Neutrophil (primary cell): ENCODE data around the gene CFAP54.

Experiments used
- H3K27ac ChIP-seq: fragments of 200-600 bp; sonication (generic); 2 replicates; pipeline ENCODE4 v1.5.1; 2016; ENCODE audit warnings: mild to moderate bottlenecking, moderate library complexity
- H3K27me3 ChIP-seq: fragments of 200-600 bp; sonication (generic); 2 replicates; pipeline ENCODE4 v1.6.0; 2016; ENCODE audit warnings: mild to moderate bottlenecking
- H3K36me3 ChIP-seq: fragments of 200-600 bp; sonication (generic); 2 replicates; pipeline ENCODE4 v1.5.1; 2017
- H3K4me1 ChIP-seq, 2 experiments: fragments of 200-600 bp in 1 of 2; sonication (generic) in 1 of 2; 1 replicate in 1 of 2; 2 replicates in 1 of 2; pipeline versions ENCODE4 v1.5.1 to v1.6.1; 2013 to 2016; ENCODE audit warnings: low read depth in 1 of 2, low read length in 1 of 2, mild to moderate bottlenecking in 1 of 2, moderate library complexity in 1 of 2; ENCODE audit not compliant: control insufficient read depth in 1 of 2, insufficient read depth in 1 of 2
- H3K4me3 ChIP-seq, 2 experiments: fragments of 200-600 bp in 1 of 2; sonication (generic) in 1 of 2; 1 replicate in 1 of 2; 2 replicates in 1 of 2; pipeline ENCODE4 v1.5.1; 2013 to 2016; ENCODE audit warnings: low read depth in 1 of 2, low read length in 1 of 2, mild to moderate bottlenecking in 1 of 2, moderate library complexity in 1 of 2
- H3K9me3 ChIP-seq: fragments of 200-600 bp; sonication (generic); 2 replicates; pipeline ENCODE4 v1.5.1; 2016
- TF ChIP-seq, protein P1 (sequence below): fragments of 200-600 bp; sonication (generic); IDR thresholded peaks from 2 replicates; pipeline ENCODE4 v1.5.1; 2016; ENCODE audit warnings: antibody characterized with exemption

CFAP54 gene

DNA sequence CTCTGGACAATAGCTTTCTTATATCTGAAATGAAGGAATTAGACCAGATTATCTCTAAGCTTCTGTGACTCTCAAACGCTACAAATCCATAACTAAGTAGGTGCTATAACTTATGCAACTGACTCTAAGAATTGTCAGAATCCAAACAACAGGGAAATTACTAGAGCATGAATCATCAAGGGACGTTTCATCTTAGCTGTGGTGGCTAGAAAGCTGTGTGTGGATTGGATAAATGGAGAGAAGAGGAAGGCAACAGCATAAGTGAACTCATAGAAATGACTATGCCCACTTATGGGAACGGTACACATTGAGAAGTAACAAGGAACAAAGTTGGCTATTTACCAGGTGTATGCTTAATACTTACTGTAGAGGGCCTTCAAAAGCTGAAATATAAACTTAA lies 321.7 kb downstream of the CFAP54 start:
- H3K9me3 ChIP-seq, result no peaks in the 10 kb centered on the region
- H3K27me3 ChIP-seq, result no peaks in the 10 kb centered on the region
- no peak overlapping the region for H3K4me3 ChIP-seq
- H3K36me3 ChIP-seq, result no peaks in the 10 kb centered on the region
- H3K27ac ChIP-seq, result no peak overlapping the region
- H3K4me1 ChIP-seq, result no peaks in the 10 kb centered on the region
- TF ChIP-seq, protein P1, sequence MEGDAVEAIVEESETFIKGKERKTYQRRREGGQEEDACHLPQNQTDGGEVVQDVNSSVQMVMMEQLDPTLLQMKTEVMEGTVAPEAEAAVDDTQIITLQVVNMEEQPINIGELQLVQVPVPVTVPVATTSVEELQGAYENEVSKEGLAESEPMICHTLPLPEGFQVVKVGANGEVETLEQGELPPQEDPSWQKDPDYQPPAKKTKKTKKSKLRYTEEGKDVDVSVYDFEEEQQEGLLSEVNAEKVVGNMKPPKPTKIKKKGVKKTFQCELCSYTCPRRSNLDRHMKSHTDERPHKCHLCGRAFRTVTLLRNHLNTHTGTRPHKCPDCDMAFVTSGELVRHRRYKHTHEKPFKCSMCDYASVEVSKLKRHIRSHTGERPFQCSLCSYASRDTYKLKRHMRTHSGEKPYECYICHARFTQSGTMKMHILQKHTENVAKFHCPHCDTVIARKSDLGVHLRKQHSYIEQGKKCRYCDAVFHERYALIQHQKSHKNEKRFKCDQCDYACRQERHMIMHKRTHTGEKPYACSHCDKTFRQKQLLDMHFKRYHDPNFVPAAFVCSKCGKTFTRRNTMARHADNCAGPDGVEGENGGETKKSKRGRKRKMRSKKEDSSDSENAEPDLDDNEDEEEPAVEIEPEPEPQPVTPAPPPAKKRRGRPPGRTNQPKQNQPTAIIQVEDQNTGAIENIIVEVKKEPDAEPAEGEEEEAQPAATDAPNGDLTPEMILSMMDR, result no peak

DNA sequence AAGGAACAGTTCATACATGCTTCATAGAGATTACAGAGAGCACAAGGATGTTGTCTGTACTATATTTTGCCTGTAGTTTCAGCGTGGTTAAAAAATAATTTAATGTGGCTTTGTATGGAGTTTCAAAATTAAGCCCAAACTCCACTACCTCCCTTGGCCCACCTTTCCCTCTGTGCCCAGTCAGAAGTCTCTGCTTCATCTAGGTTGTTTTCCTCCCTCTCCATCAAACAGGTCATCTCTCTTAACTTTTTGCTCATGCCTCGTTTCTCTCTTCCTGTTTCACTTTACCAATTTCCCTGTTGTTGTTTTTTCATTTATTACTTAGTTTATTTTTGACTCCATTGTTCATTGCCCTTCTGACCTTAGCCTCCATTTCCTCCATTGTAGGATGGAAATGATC lies 322.8 kb downstream of the CFAP54 start:
- Histone ChIP-seq H3K4me3 (no peak overlapping the region), H3K4me1 (no peaks in the 10 kb centered on the region), H3K27me3 (no peaks in the 10 kb centered on the region), H3K9me3 (no peaks in the 10 kb centered on the region), H3K27ac (no peak overlapping the region), H3K36me3 (no peaks in the 10 kb centered on the region)
- TF ChIP-seq, protein P1, result no peak

DNA sequence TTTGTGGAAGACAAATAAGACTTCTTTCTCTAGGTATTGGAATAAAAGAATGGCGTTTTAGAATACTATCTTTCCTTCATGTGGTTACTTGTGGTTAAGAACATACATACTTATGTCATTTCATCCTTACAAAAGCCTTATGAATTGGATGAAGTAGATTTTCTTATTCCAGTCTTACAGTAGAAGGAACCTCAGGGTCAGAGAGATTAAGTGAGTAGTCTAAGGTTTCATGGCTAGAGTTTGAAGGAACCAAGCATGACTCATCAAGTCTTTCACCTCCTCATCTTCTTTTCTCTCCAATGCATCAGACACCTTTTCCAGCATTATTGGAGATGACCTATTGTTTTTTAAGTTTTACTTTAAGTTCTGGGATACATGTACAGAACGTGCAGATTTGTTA lies 324.8 kb downstream of the CFAP54 start:
- Histone ChIP-seq H3K36me3 (no peaks in the 10 kb centered on the region), H3K27me3 (no peaks in the 10 kb centered on the region), H3K4me3 (no peak overlapping the region), H3K4me1 (no peaks in the 10 kb centered on the region), H3K9me3 (no peaks in the 10 kb centered on the region), H3K27ac (no peak overlapping the region)
- TF ChIP-seq, protein P1, result no peak

DNA sequence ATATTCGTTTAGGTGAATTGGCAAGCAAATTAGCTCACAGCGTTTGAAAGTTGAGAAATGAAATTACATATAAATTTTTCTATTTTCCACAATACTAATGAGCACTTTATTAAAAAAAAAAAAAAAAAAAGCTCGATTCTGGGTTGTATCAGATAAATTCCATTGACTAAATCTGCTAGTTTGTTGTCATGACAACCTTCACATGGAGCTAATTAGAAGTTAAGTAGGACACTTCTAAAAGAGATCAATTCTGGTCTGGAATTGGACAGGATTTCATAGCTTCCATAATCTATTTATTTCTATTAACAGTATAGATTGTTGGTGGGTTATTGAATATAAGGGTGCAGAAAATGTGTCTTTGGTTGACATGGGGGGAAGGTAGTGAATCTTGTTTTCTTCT lies 332.2 kb downstream of the CFAP54 start:
- TF ChIP-seq, protein P1, result no peak
- Histone ChIP-seq H3K27ac (no peak overlapping the region), H3K4me3 (no peak overlapping the region), H3K9me3 (no peaks in the 10 kb centered on the region), H3K4me1 (no peaks in the 10 kb centered on the region), H3K27me3 (no peaks in the 10 kb centered on the region), H3K36me3 (no peaks in the 10 kb centered on the region)

DNA sequence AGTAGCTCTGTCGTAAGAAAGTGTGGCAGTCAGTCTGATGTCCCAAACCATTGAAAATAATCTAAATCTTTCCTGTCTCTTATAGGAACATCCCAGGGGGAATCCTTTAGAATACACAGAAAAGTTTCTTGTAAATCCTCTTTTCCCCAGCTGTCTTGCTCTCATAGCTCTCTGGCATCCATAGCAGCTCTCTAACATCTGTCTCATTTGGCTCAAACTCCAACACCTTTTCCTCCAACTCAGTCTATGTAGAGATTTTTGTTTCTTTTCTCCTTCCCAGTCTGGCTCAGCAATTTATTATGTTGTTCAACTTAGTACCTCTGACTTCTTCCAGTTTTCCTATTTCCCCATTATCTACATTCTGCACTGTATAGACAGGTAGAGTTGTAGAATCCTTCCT lies 333.3 kb downstream of the CFAP54 start:
- H3K27me3 ChIP-seq, result no peaks in the 10 kb centered on the region
- H3K4me1 ChIP-seq, result no peaks in the 10 kb centered on the region
- H3K36me3 ChIP-seq, result no peaks in the 10 kb centered on the region
- H3K27ac ChIP-seq, result no peak overlapping the region
- TF ChIP-seq, protein P1, result no peak
- no peak overlapping the region for H3K4me3 ChIP-seq
- no peaks in the 10 kb centered on the region for H3K9me3 ChIP-seq
